H9 (cell line): ENCODE results near the gene PLA2R1. TPM values are rescaled to one million over a fixed set of nuclear protein-coding genes. Genes with fewer than 3 reads are reported as not detected.

Experiments
- DNase-seq: peaks from one replicate; pipeline ENCODE4 v3.0.0-alpha.2; 2017
- H2AFZ ChIP-seq: one replicate; pipeline ENCODE4 v1.6.1; 2013; ENCODE audit warnings: mild to moderate bottlenecking, low read length, control low read depth, moderate library complexity
- H2AK5ac ChIP-seq: 2 replicates; pipeline ENCODE4 v1.6.1; 2013; ENCODE audit warnings: low read length, control low read depth, mixed read lengths; ENCODE audit not compliant: insufficient read length
- H2BK120ac ChIP-seq: one replicate; pipeline ENCODE4 v1.6.1; 2013; ENCODE audit warnings: low read depth, mild to moderate bottlenecking, low read length, control low read depth, inconsistent platforms; ENCODE audit not compliant: poor library complexity, severe bottlenecking
- H2BK12ac ChIP-seq: 2 replicates; pipeline ENCODE4 v1.6.1; 2013; ENCODE audit warnings: low read length, control low read depth, mixed read lengths, low read depth; ENCODE audit not compliant: insufficient read length
- H2BK15ac ChIP-seq: 2 replicates; pipeline ENCODE4 v1.6.1; 2013; ENCODE audit warnings: low read depth, low read length, control low read depth
- H2BK20ac ChIP-seq: one replicate; pipeline ENCODE4 v1.6.1; 2013; ENCODE audit warnings: low read depth, mild to moderate bottlenecking, low read length, control low read depth, inconsistent platforms; ENCODE audit not compliant: poor library complexity, severe bottlenecking
- H2BK5ac ChIP-seq: 2 replicates; pipeline ENCODE4 v1.6.1; 2013; ENCODE audit warnings: low read length, control low read depth, mixed read lengths; ENCODE audit not compliant: insufficient read length
- H3K14ac ChIP-seq: 2 replicates; pipeline ENCODE4 v1.6.1; 2013; ENCODE audit warnings: low read length, control low read depth; ENCODE audit not compliant: insufficient read depth
- H3K18ac ChIP-seq: 2 replicates; pipeline ENCODE4 v1.6.1; 2013; ENCODE audit warnings: low read depth, mild to moderate bottlenecking, mixed read lengths, low read length, control low read depth; ENCODE audit not compliant: insufficient read length
- H3K23ac ChIP-seq: 2 replicates; pipeline ENCODE4 v1.6.1; 2013; ENCODE audit warnings: low read length, control low read depth, mixed read lengths, low read depth; ENCODE audit not compliant: insufficient read length
- H3K23me2 ChIP-seq: 2 replicates; pipeline ENCODE4 v1.6.1; 2013; ENCODE audit warnings: low read depth, mild to moderate bottlenecking, mixed read lengths, low read length, control low read depth; ENCODE audit not compliant: insufficient read length, poor library complexity, severe bottlenecking
- H3K27ac ChIP-seq: 2 replicates; pipeline ENCODE4 v1.5.1; 2013; ENCODE audit warnings: low read length, control low read depth, mixed read lengths, low read depth; ENCODE audit not compliant: insufficient read length
- H3K27me3 ChIP-seq: 2 replicates; pipeline ENCODE4 v1.6.1; 2013; ENCODE audit warnings: low read length, control low read depth, inconsistent platforms; ENCODE audit not compliant: insufficient read depth
- H3K4ac ChIP-seq: 2 replicates; pipeline ENCODE4 v1.6.1; 2013; ENCODE audit warnings: low read depth, mild to moderate bottlenecking, control low read depth, inconsistent platforms, low read length, moderate library complexity
- H3K4me1 ChIP-seq: 2 replicates; pipeline ENCODE4 v1.6.1; 2013; ENCODE audit warnings: low read length, control low read depth, inconsistent platforms; ENCODE audit not compliant: insufficient read depth
- H3K4me2 ChIP-seq: 2 replicates; pipeline ENCODE4 v1.6.1; 2013; ENCODE audit warnings: low read length, control low read depth, mixed read lengths; ENCODE audit not compliant: insufficient read length, insufficient read depth
- H3K56ac ChIP-seq: 2 replicates; pipeline ENCODE4 v1.6.1; 2013; ENCODE audit warnings: low read depth, mild to moderate bottlenecking, mixed read lengths, low read length, control low read depth; ENCODE audit not compliant: insufficient read length
- H3K79me1 ChIP-seq: 2 replicates; pipeline ENCODE4 v1.6.1; 2013; ENCODE audit warnings: low read depth, mild to moderate bottlenecking, moderate library complexity, low read length, control low read depth, inconsistent platforms; ENCODE audit not compliant: insufficient read depth, poor library complexity, severe bottlenecking
- H3K79me2 ChIP-seq: 2 replicates; pipeline ENCODE4 v1.6.1; 2013; ENCODE audit warnings: low read length, control low read depth, inconsistent platforms; ENCODE audit not compliant: insufficient read depth
- H3K9ac ChIP-seq: 2 replicates; pipeline ENCODE4 v1.6.1; 2013; ENCODE audit warnings: low read length, control low read depth, mixed read lengths; ENCODE audit not compliant: insufficient read length; ENCODE audit errors: extremely low read depth
- H3K9me3 ChIP-seq: one replicate; pipeline ENCODE4 v1.6.1; 2013; ENCODE audit warnings: low read depth, low read length, inconsistent platforms; ENCODE audit not compliant: control insufficient read depth
- H3T11ph ChIP-seq: one replicate; pipeline ENCODE4 v1.6.1; 2013; ENCODE audit warnings: mild to moderate bottlenecking, low read length, control low read depth, inconsistent platforms
- H4K20me1 ChIP-seq: one replicate; pipeline ENCODE4 v1.6.1; 2013; ENCODE audit not compliant: control insufficient read depth, insufficient read length, insufficient read depth
- H4K5ac ChIP-seq: 2 replicates; pipeline ENCODE4 v1.6.1; 2013; ENCODE audit warnings: low read depth, mild to moderate bottlenecking, mixed read lengths, low read length, control low read depth; ENCODE audit not compliant: insufficient read length
- H4K8ac ChIP-seq: replicated peaks from 2 replicates; pipeline ENCODE4 v1.6.1; 2013; ENCODE audit warnings: low read length, control low read depth, mixed read lengths, low read depth; ENCODE audit not compliant: insufficient read length
- H4K91ac ChIP-seq: 2 replicates; pipeline ENCODE4 v1.6.1; 2013; ENCODE audit warnings: low read depth, mild to moderate bottlenecking, moderate library complexity, mixed read lengths, low read length, control low read depth; ENCODE audit not compliant: insufficient read length
- H3K27ac Mint-ChIP-seq, 3 experiments: 2 replicates in 2 of 3; 3 replicates in 1 of 3; pipeline ENCODE4 v1.8.0; 2020 to 2021; ENCODE audit warnings: mixed read lengths in 3 of 3, mild to moderate bottlenecking in 1 of 3, moderate library complexity in 1 of 3
- H3K27me3 Mint-ChIP-seq: 2 replicates; pipeline ENCODE4 v1.8.0; 2021; ENCODE audit warnings: low read depth, mild to moderate bottlenecking, moderate library complexity, mixed read lengths
- H3K36me3 Mint-ChIP-seq, 3 experiments: 2 replicates in 2 of 3; 3 replicates in 1 of 3; pipeline ENCODE4 v1.8.0; 2020 to 2021; ENCODE audit warnings: low read depth in 3 of 3, mixed read lengths in 3 of 3; ENCODE audit not compliant: insufficient read depth in 1 of 3
- H3K4me1 Mint-ChIP-seq, 2 experiments: 2 replicates each; pipeline ENCODE4 v1.8.0; 2020; ENCODE audit warnings: mixed read lengths in 2 of 2
- H3K4me3 Mint-ChIP-seq, 2 experiments: 2 replicates in 1 of 2; 3 replicates in 1 of 2; pipeline ENCODE4 v1.8.0; 2020 to 2021; ENCODE audit warnings: mild to moderate bottlenecking in 2 of 2, mixed read lengths in 2 of 2, moderate library complexity in 1 of 2
- H3K9me3 Mint-ChIP-seq, 2 experiments: 2 replicates in 1 of 2; 3 replicates in 1 of 2; pipeline ENCODE4 v1.8.0; 2020; ENCODE audit warnings: mild to moderate bottlenecking in 2 of 2, mixed read lengths in 2 of 2, moderate library complexity in 1 of 2
- WGBS: extraction: QIAGEN DNeasy Blood & Tissue Kit; methylation state at CpG from one replicate; pipeline ENCODE4 v1.1.7; 2013; ENCODE audit warnings: missing lambda C conversion rate, low lambda C conversion rate, mixed read lengths; ENCODE audit not compliant: insufficient read length; ENCODE audit errors: extremely low coverage; 5-methylcytosine and 5-hydroxymethylcytosine counted together
- total RNA-seq: library from RNA; stranded (reverse); gene quantifications from 2 replicates; pipeline ENCODE4 v1.2.1, GENCODE V29; 2021
- TF ChIP-seq, protein P1 (sequence below): fragments of 200-600 bp; sonication (generic); conservative IDR thresholded peaks from 3 replicates; pipeline ENCODE4 v1.8.0; 2021; ENCODE audit warnings: antibody characterized with exemption, mild to moderate bottlenecking

Gene PLA2R1
- total RNA-seq, 1 experiment from 2014 or later: 0.83 TPM

DNA sequence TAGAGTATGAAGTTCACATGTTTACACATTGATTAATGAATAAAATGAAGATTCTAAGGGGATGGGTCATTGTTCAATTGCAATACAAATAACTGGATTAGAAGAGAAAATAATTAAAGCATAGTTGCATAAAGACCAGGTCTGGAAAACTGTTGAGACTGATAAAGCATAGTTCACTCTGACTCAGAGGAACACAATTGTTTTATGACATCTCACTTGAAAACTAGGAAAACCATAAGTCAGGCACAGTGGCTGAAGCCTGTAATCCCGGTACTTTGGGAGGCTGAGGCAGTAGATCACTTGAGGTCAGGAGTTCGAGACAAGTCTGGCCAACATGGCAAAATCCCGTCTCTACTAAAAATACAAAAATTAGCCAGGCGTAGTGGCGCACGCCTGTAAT, 46.7 kb downstream of the PLA2R1 start:
- Mint-ChIP-seq H3K4me3 (no peak overlapping the region), H3K4me1 (no peaks in the 10 kb centered on the region), H3K27ac (no peak overlapping the region), H3K27me3 (no peaks in the 10 kb centered on the region), H3K36me3 (no peaks in the 10 kb centered on the region), H3K9me3 (no peaks in the 10 kb centered on the region)
- Histone ChIP-seq H2BK12ac (no peak overlapping the region), H3K14ac (no peak overlapping the region), H4K91ac (no peak overlapping the region), H3T11ph (no peak overlapping the region), H2BK120ac (no peak overlapping the region), H4K8ac (no peak overlapping the region), H2AFZ (no peak overlapping the region), H4K20me1 (no peaks in the 10 kb centered on the region), H3K18ac (no peak overlapping the region), H3K9ac (no peak overlapping the region), H3K23me2 (no peaks in the 10 kb centered on the region), H3K79me2 (no peaks in the 10 kb centered on the region), H2BK5ac (no peak overlapping the region), H4K5ac (no peak overlapping the region), H2BK20ac (no peak overlapping the region), H3K4me1 (no peaks in the 10 kb centered on the region), H3K23ac (no peak overlapping the region), H2AK5ac (no peak overlapping the region), H3K27ac (no peak overlapping the region), H3K4ac (no peak overlapping the region), H3K4me2 (no peak overlapping the region), H3K9me3 (no peaks in the 10 kb centered on the region), H2BK15ac (no peak overlapping the region), H3K56ac (no peak overlapping the region), H3K27me3 (no peaks in the 10 kb centered on the region), H3K79me1 (no peaks in the 10 kb centered on the region)
- WGBS: no CpG with 5 or more reads among the region's 6 CpGs
- TF ChIP-seq, protein P1, sequence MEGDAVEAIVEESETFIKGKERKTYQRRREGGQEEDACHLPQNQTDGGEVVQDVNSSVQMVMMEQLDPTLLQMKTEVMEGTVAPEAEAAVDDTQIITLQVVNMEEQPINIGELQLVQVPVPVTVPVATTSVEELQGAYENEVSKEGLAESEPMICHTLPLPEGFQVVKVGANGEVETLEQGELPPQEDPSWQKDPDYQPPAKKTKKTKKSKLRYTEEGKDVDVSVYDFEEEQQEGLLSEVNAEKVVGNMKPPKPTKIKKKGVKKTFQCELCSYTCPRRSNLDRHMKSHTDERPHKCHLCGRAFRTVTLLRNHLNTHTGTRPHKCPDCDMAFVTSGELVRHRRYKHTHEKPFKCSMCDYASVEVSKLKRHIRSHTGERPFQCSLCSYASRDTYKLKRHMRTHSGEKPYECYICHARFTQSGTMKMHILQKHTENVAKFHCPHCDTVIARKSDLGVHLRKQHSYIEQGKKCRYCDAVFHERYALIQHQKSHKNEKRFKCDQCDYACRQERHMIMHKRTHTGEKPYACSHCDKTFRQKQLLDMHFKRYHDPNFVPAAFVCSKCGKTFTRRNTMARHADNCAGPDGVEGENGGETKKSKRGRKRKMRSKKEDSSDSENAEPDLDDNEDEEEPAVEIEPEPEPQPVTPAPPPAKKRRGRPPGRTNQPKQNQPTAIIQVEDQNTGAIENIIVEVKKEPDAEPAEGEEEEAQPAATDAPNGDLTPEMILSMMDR: no peak
- DNase-seq: no peak
